HK-2 (cell line): ENCODE data around the gene SSTR1.

Experiments used
- DNase-seq: peaks from one replicate; pipeline ENCODE4 v3.0.0-alpha.2; 2018; ENCODE audit not compliant: unreplicated experiment

Gene SSTR1

DNA sequence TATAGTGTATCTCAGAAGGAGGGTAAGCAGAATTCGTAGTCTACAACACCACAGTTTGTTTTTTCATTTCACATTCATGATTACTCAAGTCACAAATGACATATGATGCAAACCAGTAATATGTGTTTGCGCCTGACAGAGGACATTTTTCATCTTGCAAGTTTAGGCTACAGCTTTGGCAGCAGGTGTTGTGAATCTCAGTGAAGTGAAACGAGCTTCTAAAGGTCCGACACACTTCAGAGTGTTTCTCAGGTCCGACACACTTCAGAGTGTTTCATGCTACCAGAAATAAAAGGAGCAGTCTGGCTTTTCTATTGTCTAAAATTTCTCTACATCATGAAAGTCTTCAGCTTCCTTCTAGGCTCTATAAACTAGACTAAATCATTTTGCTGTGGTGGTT lies 25.5 kb downstream of the SSTR1 start:
- no peak for DNase-seq

DNA sequence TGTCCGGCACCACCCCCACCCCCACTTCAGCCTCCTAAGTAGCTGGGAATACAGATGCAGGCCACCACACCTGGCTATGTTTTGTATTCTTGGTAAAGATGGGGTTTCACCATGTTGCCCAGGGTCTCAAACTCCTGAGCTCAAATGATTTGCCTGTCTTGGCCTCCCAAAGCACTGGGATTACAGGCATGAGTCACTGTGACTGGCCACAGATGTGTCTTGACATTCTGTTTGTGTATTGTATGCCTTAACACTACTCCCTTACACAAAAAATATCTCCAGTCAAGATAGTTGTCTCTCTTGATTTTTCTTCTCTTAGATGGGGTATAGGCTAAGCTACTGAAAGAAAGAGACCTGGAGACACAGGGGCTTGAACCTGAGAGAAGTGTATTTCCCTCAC lies 30.6 kb downstream of the SSTR1 start:
- DNase-seq = no peak

GRCh38 chr14:38238878-38239277 lies 31.2 kb downstream of the SSTR1 start:
- no peak for DNase-seq

DNA sequence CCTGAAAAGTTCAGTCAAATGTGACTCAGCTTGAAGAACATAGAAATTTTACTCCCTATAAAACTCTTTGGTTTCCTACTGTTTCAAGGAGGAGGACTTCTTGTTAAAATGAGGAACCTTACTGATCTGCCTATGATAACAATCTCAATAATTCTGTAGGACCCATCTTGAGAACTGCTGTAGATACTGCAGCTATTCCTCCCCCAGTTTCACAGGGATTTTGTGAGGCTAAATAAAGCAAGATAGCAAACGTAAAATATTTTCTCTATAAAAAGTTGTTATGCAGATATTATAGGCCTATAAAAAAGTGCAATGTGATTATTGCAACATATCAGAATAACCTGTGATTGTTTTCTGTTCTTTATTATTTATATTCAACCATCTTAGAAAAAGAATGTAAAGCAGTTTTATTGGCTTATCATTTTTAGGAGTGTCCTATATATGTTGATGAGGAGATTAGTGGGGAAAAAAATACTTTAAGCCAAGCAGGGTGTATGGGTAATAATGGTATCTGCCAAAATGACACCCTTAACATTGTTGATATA lies 36.1 kb downstream of the SSTR1 start:
- no peak for DNase-seq

DNA sequence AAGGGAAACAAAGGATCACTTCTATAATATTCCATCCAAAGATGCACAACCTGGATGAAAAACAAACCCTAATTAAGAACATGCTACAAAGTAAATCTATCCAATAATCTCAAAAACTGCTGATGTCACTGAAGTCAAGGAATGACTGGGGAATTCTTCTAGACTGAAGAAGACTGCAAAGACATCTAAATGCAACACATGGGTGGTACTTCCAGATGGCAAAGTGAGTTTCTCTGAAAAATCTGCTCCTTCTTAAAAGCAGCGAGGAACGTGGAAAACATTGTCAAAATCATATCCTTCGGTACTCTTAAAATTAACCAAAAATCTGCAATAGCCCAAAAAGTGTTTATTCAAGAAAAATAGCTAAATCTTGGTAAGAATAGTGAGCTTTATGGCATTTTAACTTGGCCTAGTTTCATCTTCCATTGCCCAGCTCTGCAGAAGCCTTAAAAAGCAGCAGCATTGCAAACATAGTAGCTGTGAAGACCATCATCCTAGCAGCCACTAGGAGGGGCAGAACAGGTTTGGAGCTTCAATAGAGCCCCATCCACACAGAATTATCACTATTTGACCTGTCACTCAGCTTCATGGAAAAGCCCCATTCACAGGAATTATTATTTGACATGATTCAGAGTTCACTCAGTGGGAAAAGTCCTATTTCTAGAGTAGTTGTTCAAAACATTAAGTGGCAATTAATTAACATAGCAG lies 40.8 kb downstream of the SSTR1 start:
- no peak for DNase-seq

DNA sequence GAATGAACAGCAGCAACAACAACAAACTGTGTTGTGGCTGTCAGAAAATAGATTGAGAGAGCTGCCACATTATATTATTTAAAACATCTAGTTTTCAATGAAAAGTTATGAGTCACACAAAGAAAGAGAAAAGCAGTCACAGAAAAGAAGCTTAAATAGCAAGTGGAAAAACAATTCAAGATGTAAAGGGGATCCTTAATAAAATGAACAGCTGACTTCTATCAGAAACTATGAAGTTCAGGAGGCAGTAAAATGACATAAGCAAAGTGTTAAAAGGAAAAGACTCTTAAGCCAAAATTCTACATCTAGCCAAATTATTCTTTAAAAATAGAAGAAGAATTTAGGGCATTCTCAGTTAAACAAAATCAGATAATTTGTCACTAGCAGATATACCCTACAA lies 42.6 kb downstream of the SSTR1 start:
- no peak for DNase-seq

DNA sequence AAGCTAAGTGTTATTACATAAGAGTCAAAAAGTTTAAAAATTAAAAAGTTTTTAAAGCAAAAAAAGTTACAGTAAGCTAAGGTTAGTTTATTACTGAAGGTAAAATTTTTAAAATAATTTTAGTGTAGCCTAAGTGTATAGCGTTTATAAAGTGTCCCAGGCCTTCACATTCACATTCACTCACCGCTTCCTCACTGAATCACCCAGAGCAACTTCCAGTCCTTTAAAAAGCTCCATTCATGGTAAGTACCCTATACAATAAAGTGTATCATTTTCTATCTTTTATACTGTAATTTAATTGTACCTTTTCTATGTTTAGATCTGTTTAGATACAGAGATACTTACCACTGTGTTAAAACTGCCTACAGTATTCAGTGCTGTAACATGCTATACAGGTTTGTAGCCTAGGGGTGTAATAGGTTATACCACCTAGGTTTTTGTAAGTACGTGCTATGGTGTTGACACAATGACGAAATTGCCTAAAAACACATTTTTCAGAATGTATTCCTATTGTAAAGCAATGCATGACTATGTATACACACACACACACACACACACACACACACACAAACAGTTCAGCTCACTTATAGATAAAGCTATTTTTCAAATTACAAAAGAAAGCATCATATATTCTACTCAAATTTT lies 44.5 kb downstream of the SSTR1 start:
- no peak for DNase-seq

GRCh38 chr14:38253676-38254075 lies 46.0 kb downstream of the SSTR1 start:
- DNase-seq = no peak

- no peak for DNase-seq
Measured at GRCh38 chr14:38254571-38255407, 47.1 kb downstream of the SSTR1 start.

- DNase-seq = no peak
Measured at GRCh38 chr14:38255408-38255672, 47.6 kb downstream of the SSTR1 start.

GRCh38 chr14:38255673-38256532 lies 48.2 kb downstream of the SSTR1 start, which contains the start of gene CLEC14A:
Gene CLEC14A (minus strand): TSS chr14:38256093. CDS start chr14:38256022, 71 bp downstream.
- DNase-seq = no peak

DNA sequence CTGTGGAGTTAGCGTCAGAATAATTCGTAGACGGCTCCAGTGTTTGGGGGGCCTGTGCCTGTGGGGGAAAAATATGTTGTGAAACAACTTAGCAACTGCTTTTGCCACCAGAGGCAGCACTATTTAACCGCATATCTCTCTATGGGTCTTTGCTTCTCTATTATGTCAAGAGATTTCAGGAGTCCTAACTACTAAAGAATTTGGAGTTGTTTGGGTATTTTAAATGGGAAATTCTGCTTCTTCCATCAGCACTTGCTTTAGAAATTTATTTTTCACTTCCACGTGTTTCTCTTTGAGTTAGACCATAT lies 48.8 kb downstream of the SSTR1 start:
- no peak for DNase-seq

DNA sequence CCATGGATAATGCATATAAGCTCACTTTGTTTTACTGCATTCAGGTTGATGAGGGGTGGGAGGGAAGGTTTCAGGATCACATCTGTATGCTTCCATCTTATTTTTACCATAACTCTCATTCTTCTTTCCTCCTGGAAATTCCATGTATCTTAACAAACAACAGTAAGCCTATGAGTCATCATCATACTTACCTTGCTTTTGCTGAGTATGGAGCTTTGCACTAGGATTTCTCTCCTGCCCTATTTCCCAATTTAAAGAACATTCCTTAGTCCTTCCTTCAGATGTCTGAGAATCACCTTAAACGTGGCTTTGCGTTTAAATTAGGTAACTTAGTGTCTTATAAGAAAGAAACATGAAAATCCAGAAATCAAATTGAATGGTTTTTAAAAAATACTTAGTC lies 49.8 kb downstream of the SSTR1 start:
- no peak for DNase-seq

- DNase-seq = no peak
Measured at GRCh38 chr14:38261620-38262019, 53.9 kb downstream of the SSTR1 start.
